Mesendoderm (in vitro differentiated cells): ENCODE results near the gene HECTD1.
"Not testable (repeated sequence)": the region's sequence is repeated elsewhere in the genome, so short reads cannot be mapped to it uniquely, and the experiment has no call there.

Experiments
- DNase-seq: peaks from one replicate; pipeline ENCODE4 v3.0.0; 2013
- H2AK5ac ChIP-seq: 2 replicates; pipeline ENCODE4 v1.6.1; 2013; ENCODE audit warnings: low read length, inconsistent platforms
- H2BK120ac ChIP-seq: 2 replicates; pipeline ENCODE4 v1.6.1; 2013; ENCODE audit warnings: low read depth, mild to moderate bottlenecking, low read length, moderate library complexity, mixed read lengths
- H2BK15ac ChIP-seq: replicated peaks from 2 replicates; pipeline ENCODE4 v1.6.1; 2013; ENCODE audit warnings: low read depth, mild to moderate bottlenecking, moderate library complexity
- H2BK5ac ChIP-seq: 2 replicates; pipeline ENCODE4 v1.6.1; 2013; ENCODE audit warnings: low read length, inconsistent platforms
- H3K18ac ChIP-seq: 2 replicates; pipeline ENCODE4 v1.6.1; 2013; ENCODE audit warnings: mild to moderate bottlenecking, low read length, mixed read lengths
- H3K23ac ChIP-seq: one replicate; pipeline ENCODE4 v1.6.1; 2013; ENCODE audit warnings: low read length
- H3K27ac ChIP-seq: 2 replicates; pipeline ENCODE4 v1.5.1; 2013; ENCODE audit warnings: low read depth, mild to moderate bottlenecking, inconsistent platforms, low read length, moderate library complexity
- H3K27me3 ChIP-seq: 2 replicates; pipeline ENCODE4 v1.6.1; 2013; ENCODE audit warnings: low read length, control low read depth, mild to moderate bottlenecking, inconsistent platforms; ENCODE audit not compliant: insufficient read depth, poor library complexity
- H3K36me3 ChIP-seq: 2 replicates; pipeline ENCODE4 v1.6.1; 2013; ENCODE audit warnings: low read length, inconsistent platforms; ENCODE audit not compliant: control insufficient read depth, insufficient read depth
- H3K4ac ChIP-seq: one replicate; pipeline ENCODE4 v1.6.1; 2013; ENCODE audit warnings: low read depth, mild to moderate bottlenecking, low read length, moderate library complexity
- H3K4me1 ChIP-seq: 2 replicates; pipeline ENCODE4 v1.6.1; 2013; ENCODE audit warnings: low read depth, low read length, inconsistent platforms; ENCODE audit not compliant: control insufficient read depth
- H3K4me2 ChIP-seq: 2 replicates; pipeline ENCODE4 v1.6.1; 2013; ENCODE audit warnings: low read length
- H3K4me3 ChIP-seq: 2 replicates; pipeline ENCODE4 v1.5.1; 2013; ENCODE audit warnings: mild to moderate bottlenecking, low read length
- H3K56ac ChIP-seq: one replicate; pipeline ENCODE4 v1.6.1; 2013; ENCODE audit warnings: low read length
- H3K79me1 ChIP-seq: 2 replicates; pipeline ENCODE4 v1.6.1; 2013; ENCODE audit warnings: low read length, inconsistent platforms
- H3K79me2 ChIP-seq: 2 replicates; pipeline ENCODE4 v1.6.1; 2013; ENCODE audit warnings: mild to moderate bottlenecking, low read length; ENCODE audit not compliant: control insufficient read depth, insufficient read depth
- H3K9ac ChIP-seq: 2 replicates; pipeline ENCODE4 v1.6.1; 2013; ENCODE audit warnings: low read length, inconsistent platforms
- H4K5ac ChIP-seq: one replicate; pipeline ENCODE4 v1.6.1; 2013; ENCODE audit warnings: low read length
- H4K8ac ChIP-seq: one replicate; pipeline ENCODE4 v1.6.1; 2013; ENCODE audit warnings: low read depth, mild to moderate bottlenecking, control low read depth, low read length, moderate library complexity
- WGBS: extraction: QIAGEN DNeasy Blood & Tissue Kit; methylation state at CpG from one replicate; pipeline ENCODE4 v1.1.7; 2013; ENCODE audit warnings: low lambda C conversion rate, missing lambda C conversion rate; ENCODE audit not compliant: insufficient coverage; ENCODE audit errors: extremely low coverage; 5-methylcytosine and 5-hydroxymethylcytosine counted together

The HECTD1 gene

GRCh38 chr14:31059152-31059924 is 148.3 kb downstream of the HECTD1 start:
- Histone ChIP-seq H2BK120ac (no peak overlapping the region), H2BK5ac (no peak overlapping the region), H3K36me3 (no peaks in the 10 kb centered on the region), H3K4me1 (peaks cover 16% of the 10 kb centered on the region), H3K23ac (no peak overlapping the region), H3K56ac (no peak overlapping the region), H3K4me2 (no peak overlapping the region), H2BK15ac (no peak overlapping the region), H3K18ac (no peak overlapping the region), H3K4ac (no peak overlapping the region), H3K79me1 (peaks cover 4% of the 10 kb centered on the region), H3K9ac (no peak overlapping the region), H2AK5ac (no peak overlapping the region), H3K27ac (no peak overlapping the region), H3K27me3 (no peaks in the 10 kb centered on the region), H3K4me3 (no peak overlapping the region), H4K5ac (no peak overlapping the region), H3K79me2 (no peaks in the 10 kb centered on the region), H4K8ac (no peak overlapping the region)
- peak; percentile 95 for DNase-seq
- no CpG with 5 or more reads among the region's 1 CpG for WGBS

- Histone ChIP-seq H3K4me3 (no peak overlapping the region), H3K27me3 (no peaks in the 10 kb centered on the region), H3K27ac (peak overlapping the region; percentile 22), H3K79me2 (no peaks in the 10 kb centered on the region), H2BK5ac (peak overlapping the region; percentile 70), H3K18ac (peak overlapping the region; percentile 65), H3K4me2 (no peak overlapping the region), H2BK15ac (peak overlapping the region; percentile 39), H2BK120ac (peak overlapping the region; percentile 95), H3K4me1 (peaks cover 16% of the 10 kb centered on the region), H3K9ac (no peak overlapping the region), H3K23ac (no peak overlapping the region), H2AK5ac (peak overlapping the region; percentile 59), H3K36me3 (no peaks in the 10 kb centered on the region), H4K5ac (no peak overlapping the region), H4K8ac (no peak overlapping the region), H3K4ac (peak overlapping the region; percentile 57), H3K79me1 (peaks cover 1% of the 10 kb centered on the region), H3K56ac (peak overlapping the region; percentile 69)
- DNase-seq = no peak
- no CpG with 5 or more reads among the region's 12 CpGs for WGBS
Observed at GRCh38 chr14:31057701-31058364, 149.8 kb downstream of the HECTD1 start.

DNA sequence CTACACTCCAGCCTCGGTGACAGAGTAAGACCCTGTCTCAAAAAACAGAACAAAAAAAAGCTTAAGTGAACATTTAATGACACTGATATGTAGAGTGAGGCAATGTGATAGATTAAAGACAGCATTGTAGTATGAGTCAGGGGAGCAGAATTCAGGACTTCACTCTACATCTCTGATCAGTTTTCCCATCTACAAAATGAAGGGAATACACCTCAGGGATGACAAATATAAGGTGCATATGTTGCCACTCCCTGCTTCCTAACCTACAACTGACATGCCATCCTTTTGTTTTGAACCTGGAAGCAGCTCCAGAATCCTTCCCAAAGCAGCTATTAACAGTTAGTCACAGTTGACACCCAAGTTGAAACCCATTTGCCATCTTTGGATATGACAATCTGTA is 150.6 kb downstream of the HECTD1 start:
- Histone ChIP-seq H3K9ac (no peak overlapping the region), H3K4me3 (no peak overlapping the region), H3K36me3 (no peaks in the 10 kb centered on the region), H3K4me1 (peaks cover 16% of the 10 kb centered on the region), H3K27me3 (no peaks in the 10 kb centered on the region), H3K56ac (no peak overlapping the region), H2BK15ac (peak overlapping the region; percentile 57), H3K27ac (no peak overlapping the region), H3K4ac (no peak overlapping the region), H2AK5ac (no peak overlapping the region), H3K23ac (no peak overlapping the region), H3K18ac (peak overlapping the region; percentile 18), H4K8ac (no peak overlapping the region), H3K4me2 (no peak overlapping the region), H3K79me1 (peaks cover 1% of the 10 kb centered on the region), H4K5ac (no peak overlapping the region), H2BK120ac (peak overlapping the region; percentile 32), H2BK5ac (no peak overlapping the region), H3K79me2 (no peaks in the 10 kb centered on the region)
- WGBS = no CpG with 5 or more reads among the region's 1 CpG
- no peak for DNase-seq

GRCh38 chr14:31052905-31053586 is 154.5 kb downstream of the HECTD1 start:
- not testable (repeated sequence) for H3K18ac ChIP-seq, H3K4me3 ChIP-seq, H2BK5ac ChIP-seq, H3K79me2 ChIP-seq, H3K23ac ChIP-seq, H3K4ac ChIP-seq, H3K36me3 ChIP-seq, H2BK120ac ChIP-seq, H3K27ac ChIP-seq, H4K5ac ChIP-seq, H3K4me2 ChIP-seq, H3K56ac ChIP-seq, H2BK15ac ChIP-seq, H4K8ac ChIP-seq, H3K79me1 ChIP-seq, H2AK5ac ChIP-seq, H3K4me1 ChIP-seq, H3K9ac ChIP-seq, H3K27me3 ChIP-seq, DNase-seq
- no CpG with 5 or more reads among the region's 9 CpGs for WGBS

DNA sequence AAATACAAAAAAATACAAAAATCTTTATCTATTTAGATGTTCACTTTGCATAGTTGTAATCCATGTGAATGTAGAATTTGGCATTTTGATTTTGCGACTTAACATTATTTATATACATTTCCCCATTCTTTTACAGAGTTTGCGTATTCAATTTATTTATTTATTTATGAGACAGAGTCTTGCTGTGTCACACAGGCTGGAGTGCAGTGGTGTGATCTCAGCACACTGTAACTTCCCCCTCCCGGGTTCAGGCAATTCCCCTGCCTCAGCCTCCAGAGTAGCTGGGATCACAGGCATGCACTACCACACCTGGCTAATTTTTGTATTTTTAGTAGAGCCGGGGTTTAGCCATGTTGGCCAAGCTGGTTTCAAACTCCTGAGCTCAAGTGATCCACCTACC is 156.1 kb downstream of the HECTD1 start:
- Histone ChIP-seq H3K18ac (no peak overlapping the region), H2AK5ac (no peak overlapping the region), H3K36me3 (no peaks in the 10 kb centered on the region), H3K9ac (no peak overlapping the region), H3K79me2 (no peaks in the 10 kb centered on the region), H3K27me3 (no peaks in the 10 kb centered on the region), H3K56ac (no peak overlapping the region), H2BK120ac (no peak overlapping the region), H2BK15ac (no peak overlapping the region), H3K4me2 (no peak overlapping the region), H2BK5ac (no peak overlapping the region), H3K79me1 (no peaks in the 10 kb centered on the region), H4K5ac (no peak overlapping the region), H3K4me3 (no peak overlapping the region), H3K4ac (no peak overlapping the region), H3K23ac (no peak overlapping the region), H4K8ac (no peak overlapping the region), H3K4me1 (no peaks in the 10 kb centered on the region), H3K27ac (no peak overlapping the region)
- DNase-seq = no peak
- no CpG with 5 or more reads among the region's 4 CpGs for WGBS
